Astrocyte (in vitro differentiated cells and primary cell): ENCODE results near the gene C6orf15.

Source experiments
- EZH2 ChIP-seq: IDR thresholded peaks from 2 replicates; pipeline ENCODE4 v1.6.1; 2012; ENCODE audit warnings: mild to moderate bottlenecking, low read length, inconsistent platforms; ENCODE audit not compliant: insufficient read depth
- TF ChIP-seq, protein P1 (sequence below): IDR thresholded peaks from 2 replicates; pipeline ENCODE4 v1.5.1; 2011; ENCODE audit warnings: low read depth, mild to moderate bottlenecking, inconsistent platforms, low read length, moderate library complexity; ENCODE audit not compliant: insufficient read depth

DNA sequence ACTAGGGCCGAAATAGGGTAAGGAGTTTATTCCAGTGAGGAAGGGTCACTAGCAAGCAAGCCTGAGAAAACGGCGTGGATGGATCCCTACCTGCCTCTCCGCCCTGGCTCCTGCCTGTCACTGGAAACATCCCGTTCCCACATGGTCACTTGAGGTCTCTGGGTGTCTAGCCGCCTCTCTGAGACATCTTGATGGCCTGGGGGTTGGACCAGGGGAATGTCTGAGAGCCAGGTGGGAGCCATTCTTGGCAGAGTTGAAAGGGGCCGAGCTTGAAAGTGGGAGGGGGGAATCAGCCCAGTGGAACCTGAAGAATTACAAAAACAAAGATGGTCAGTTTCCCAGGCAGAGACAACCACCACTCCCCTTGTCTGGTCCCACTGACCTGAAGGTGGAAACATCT is 44.3 kb upstream of the C6orf15 start:
- no peak for TF ChIP-seq EZH2
- TF ChIP-seq, protein P1, sequence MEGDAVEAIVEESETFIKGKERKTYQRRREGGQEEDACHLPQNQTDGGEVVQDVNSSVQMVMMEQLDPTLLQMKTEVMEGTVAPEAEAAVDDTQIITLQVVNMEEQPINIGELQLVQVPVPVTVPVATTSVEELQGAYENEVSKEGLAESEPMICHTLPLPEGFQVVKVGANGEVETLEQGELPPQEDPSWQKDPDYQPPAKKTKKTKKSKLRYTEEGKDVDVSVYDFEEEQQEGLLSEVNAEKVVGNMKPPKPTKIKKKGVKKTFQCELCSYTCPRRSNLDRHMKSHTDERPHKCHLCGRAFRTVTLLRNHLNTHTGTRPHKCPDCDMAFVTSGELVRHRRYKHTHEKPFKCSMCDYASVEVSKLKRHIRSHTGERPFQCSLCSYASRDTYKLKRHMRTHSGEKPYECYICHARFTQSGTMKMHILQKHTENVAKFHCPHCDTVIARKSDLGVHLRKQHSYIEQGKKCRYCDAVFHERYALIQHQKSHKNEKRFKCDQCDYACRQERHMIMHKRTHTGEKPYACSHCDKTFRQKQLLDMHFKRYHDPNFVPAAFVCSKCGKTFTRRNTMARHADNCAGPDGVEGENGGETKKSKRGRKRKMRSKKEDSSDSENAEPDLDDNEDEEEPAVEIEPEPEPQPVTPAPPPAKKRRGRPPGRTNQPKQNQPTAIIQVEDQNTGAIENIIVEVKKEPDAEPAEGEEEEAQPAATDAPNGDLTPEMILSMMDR = no peak
